H1 (cell line): ENCODE data around the gene RAB7B. TPM values are rescaled to one million over a fixed set of nuclear protein-coding genes. Genes with fewer than 3 reads are reported as not detected.

Experiments used
- BRCA1 ChIP-seq: IDR thresholded peaks from 2 replicates; pipeline ENCODE4 v1.6.1; 2012; ENCODE audit warnings: low read depth, low read length, improper control_type of control experiment
- CHD7 ChIP-seq: fragments of 300-600 bp; sonication (generic); IDR thresholded peaks from 2 replicates; pipeline ENCODE4 v1.7.1; 2012; ENCODE audit warnings: low read length, moderate library complexity, mild to moderate bottlenecking, inconsistent platforms; ENCODE audit not compliant: insufficient replicate concordance
- RXRA ChIP-seq: IDR thresholded peaks from 2 replicates; pipeline ENCODE4 v1.6.1; 2011; ENCODE audit warnings: low read depth, mild to moderate bottlenecking, low read length, moderate library complexity; ENCODE audit not compliant: insufficient read depth
- polyA plus RNA-seq, 7 experiments: library from polyadenylated mRNA; depleted of rRNA in 3 of 7; stranded (reverse) in 5 of 7; unstranded in 2 of 7; fragments of >200 nt in 5 of 7; fragments of 200-250 nt in 2 of 7; gene quantifications; 1 replicate in 5 of 7; 2 replicates in 1 of 7; 4 replicates in 1 of 7; pipeline versions ENCODE4 v1.2.1 to v1.2.3, GENCODE V29; 2011 to 2013; ENCODE audit warnings: missing spikeins in 2 of 7, mixed read lengths in 2 of 7
- total RNA-seq: library from RNA; stranded (reverse); fragmentation: NEBNext Ultra II Directional; extraction: Animal tissue kit (Norgen Biotek cat#: 25700); gene quantifications from 2 replicates; pipeline ENCODE4 v1.2.1, GENCODE V29; 2021

RAB7B gene
- total and polyA plus RNA-seq, 2 of the 8 experiments (the other 6 are each of a cell fraction or from before 2014, with no cell fraction given) = 0.05 TPM; not detected in 1

GRCh38 chr1:205929496-205930194 is 73.5 kb downstream of the RAB7B start (continued):
- TF ChIP-seq CHD7 = no peak
- TF ChIP-seq BRCA1 = no peak
- TF ChIP-seq RXRA = no peak
